Coronary artery (tissue), 2 donors: ENCODE data around the gene POC1A.

Experiments used
- DNase-seq: peaks from one replicate; pipeline ENCODE4 v3.0.0-alpha.2; 2017; ENCODE audit warnings: low spot score
- H3K27ac ChIP-seq, 2 donors: fragments of 200-600 bp; sonication (generic); one replicate each; pipeline ENCODE4 v1.5.1; 2016 to 2019
- H3K4me3 ChIP-seq: fragments of 200-600 bp; sonication (generic); 2 replicates; pipeline ENCODE4 v1.5.1; 2016; ENCODE audit warnings: mild to moderate bottlenecking, moderate library complexity
- TF ChIP-seq, protein P1 (sequence below): fragments of 200-600 bp; sonication (generic); IDR thresholded peaks from one replicate; pipeline ENCODE4 v1.5.1; 2019; ENCODE audit warnings: antibody characterized with exemption

The POC1A gene

DNA sequence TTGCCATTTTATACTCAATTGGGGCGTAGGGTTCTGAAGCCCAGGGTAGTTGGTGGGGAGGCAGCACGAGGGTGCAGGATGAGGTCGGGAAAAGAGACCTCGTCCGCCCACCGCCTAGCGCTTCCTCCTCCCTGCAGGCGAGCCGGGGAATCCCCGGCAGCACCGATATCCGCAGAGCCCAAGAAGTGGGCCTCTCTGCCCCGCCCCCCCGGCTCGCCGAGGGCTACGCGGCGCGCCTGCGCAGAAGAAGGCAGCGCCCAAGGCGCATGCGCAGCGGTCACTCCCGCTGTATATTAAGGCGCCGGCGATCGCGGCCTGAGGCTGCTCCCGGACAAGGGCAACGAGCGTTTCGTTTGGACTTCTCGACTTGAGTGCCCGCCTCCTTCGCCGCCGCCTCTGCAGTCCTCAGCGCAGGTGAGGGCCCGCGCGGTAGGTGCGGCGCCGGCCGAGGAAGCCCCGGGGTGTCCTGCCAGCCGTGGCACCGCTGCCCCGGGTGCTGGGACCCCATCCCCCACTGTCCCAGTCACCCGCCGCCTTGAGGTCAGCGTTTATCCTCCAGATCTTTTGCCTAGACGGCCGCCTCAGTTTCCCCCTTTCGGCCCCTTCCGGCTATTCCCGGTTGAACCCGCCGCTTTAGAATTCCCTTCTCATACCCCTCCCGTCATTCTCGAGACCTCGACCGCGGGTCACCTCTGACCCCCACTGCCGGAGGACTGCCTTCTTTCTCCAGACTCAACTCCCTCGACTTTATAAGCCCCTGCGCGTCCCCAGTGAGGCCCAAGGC lies 43.8 kb upstream of the POC1A start, which contains the start of gene ALAS1:
ALAS1 (plus strand) TSS at position 319 of the 784 bp plus-strand sequence. CDS start 1,082 bp downstream, outside the sequence.
- DNase-seq, result peak; percentile 91
- TF ChIP-seq, protein P1, sequence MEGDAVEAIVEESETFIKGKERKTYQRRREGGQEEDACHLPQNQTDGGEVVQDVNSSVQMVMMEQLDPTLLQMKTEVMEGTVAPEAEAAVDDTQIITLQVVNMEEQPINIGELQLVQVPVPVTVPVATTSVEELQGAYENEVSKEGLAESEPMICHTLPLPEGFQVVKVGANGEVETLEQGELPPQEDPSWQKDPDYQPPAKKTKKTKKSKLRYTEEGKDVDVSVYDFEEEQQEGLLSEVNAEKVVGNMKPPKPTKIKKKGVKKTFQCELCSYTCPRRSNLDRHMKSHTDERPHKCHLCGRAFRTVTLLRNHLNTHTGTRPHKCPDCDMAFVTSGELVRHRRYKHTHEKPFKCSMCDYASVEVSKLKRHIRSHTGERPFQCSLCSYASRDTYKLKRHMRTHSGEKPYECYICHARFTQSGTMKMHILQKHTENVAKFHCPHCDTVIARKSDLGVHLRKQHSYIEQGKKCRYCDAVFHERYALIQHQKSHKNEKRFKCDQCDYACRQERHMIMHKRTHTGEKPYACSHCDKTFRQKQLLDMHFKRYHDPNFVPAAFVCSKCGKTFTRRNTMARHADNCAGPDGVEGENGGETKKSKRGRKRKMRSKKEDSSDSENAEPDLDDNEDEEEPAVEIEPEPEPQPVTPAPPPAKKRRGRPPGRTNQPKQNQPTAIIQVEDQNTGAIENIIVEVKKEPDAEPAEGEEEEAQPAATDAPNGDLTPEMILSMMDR, result no peak
- H3K4me3 ChIP-seq, result peak within 1 kb of the TSS; percentile 93

DNA sequence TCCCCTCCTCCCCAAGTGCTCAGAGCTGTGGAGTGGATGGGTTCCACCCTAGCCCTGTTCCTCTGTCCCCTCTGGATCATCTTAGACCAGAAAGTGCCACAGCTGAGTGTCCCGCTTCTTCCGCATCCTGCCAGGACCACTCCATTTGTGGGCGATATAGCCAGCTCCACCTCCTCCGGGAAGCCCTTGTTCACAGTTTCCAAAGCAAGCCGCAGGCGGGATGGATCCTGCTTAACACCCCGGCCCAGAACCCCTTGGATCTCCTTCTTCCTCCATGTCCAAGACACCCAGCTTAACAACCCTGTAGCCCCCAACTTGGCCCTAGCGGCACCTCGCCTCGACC lies 43.2 kb upstream of the POC1A start:
- no peak for DNase-seq
- peak overlapping the region; percentile 93 for H3K4me3 ChIP-seq

More for the DNA sequence above, 43.8 kb upstream of the POC1A start, which contains the start of gene ALAS1:
- H3K27ac ChIP-seq, result peak within 1 kb of the TSS; percentile 80 to 88

GRCh38 chr3:52196977-52197376 lies 42.8 kb upstream of the POC1A start:
- H3K27ac ChIP-seq, result peak overlapping the region in 1 of 2 donors; percentile 88
- DNase-seq, result no peak
- no peak overlapping the region for H3K4me3 ChIP-seq

More for the DNA sequence above, 43.2 kb upstream of the POC1A start:
- TF ChIP-seq, protein P1, result no peak
- H3K27ac ChIP-seq, result peak overlapping the region; percentile 80 to 88

DNA sequence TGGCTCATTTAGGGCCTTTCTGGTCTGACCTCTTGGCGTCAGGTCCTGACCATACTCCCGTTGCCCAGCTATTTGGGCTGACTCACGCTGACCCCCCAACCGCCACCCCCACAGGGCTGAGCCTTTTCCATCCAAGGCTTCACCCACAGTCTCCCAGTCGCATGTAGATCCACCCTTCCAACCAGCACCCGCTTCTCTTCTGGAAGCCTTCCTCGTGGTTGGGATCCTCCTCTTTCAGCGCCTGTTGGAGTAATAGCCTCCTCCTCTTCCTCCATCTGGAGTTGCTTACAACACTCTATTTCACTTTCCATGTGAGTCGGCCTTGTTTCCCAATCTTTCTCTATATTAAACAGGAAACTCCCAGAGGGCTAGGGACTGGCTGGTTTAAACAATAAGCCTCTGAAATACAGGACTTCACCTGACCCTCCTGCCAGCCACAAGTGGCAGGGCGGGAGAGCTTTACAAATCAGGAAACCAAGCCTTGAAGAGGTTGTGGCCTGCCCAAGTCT lies 41.7 kb upstream of the POC1A start:
- Histone ChIP-seq H3K4me3 (no peak overlapping the region), H3K27ac (peak overlapping the region; percentile 10 to 69)
- no peak for DNase-seq
- TF ChIP-seq, protein P1, result no peak

More at GRCh38 chr3:52196977-52197376, 42.8 kb upstream of the POC1A start:
- TF ChIP-seq, protein P1, result no peak

DNA sequence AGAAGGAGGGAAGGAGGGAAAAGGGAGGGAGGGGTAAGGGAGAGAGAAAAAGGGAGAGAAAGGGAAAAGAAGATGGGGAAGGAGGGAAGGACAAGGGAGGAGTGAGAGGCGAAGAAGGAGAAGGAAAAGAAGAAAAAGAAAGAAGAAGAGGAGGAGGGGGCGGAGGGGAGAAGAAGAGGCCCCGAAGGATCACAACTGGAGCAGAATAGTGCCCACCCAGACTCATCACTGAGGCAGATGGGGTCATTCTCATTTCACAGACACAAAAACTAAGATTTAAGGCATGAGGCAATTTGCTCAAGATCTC lies 41.0 kb upstream of the POC1A start:
- no peak overlapping the region for H3K4me3 ChIP-seq
- TF ChIP-seq, protein P1, result no peak
- DNase-seq, result no peak
- peak overlapping the region in 1 of 2 donors; percentile 68 for H3K27ac ChIP-seq

GRCh38 chr3:52194485-52195290 lies 40.5 kb upstream of the POC1A start:
- no peak for DNase-seq
- H3K4me3 ChIP-seq, result no peak overlapping the region
- no peak overlapping the region for H3K27ac ChIP-seq
- TF ChIP-seq, protein P1, result no peak
